ENCODE data around the gene PKP3. TPM values are rescaled to one million over a fixed set of nuclear protein-coding genes. Genes with fewer than 3 reads are reported as not detected.
"Not testable (repeated sequence)": the region's sequence is repeated elsewhere in the genome, so short reads cannot be mapped to it uniquely, and the experiment has no call there.

The PKP3 gene
- total RNA-seq, 6 donors from 2014 or later, result 33.4 to 86.3 (median 55.2) TPM

DNA sequence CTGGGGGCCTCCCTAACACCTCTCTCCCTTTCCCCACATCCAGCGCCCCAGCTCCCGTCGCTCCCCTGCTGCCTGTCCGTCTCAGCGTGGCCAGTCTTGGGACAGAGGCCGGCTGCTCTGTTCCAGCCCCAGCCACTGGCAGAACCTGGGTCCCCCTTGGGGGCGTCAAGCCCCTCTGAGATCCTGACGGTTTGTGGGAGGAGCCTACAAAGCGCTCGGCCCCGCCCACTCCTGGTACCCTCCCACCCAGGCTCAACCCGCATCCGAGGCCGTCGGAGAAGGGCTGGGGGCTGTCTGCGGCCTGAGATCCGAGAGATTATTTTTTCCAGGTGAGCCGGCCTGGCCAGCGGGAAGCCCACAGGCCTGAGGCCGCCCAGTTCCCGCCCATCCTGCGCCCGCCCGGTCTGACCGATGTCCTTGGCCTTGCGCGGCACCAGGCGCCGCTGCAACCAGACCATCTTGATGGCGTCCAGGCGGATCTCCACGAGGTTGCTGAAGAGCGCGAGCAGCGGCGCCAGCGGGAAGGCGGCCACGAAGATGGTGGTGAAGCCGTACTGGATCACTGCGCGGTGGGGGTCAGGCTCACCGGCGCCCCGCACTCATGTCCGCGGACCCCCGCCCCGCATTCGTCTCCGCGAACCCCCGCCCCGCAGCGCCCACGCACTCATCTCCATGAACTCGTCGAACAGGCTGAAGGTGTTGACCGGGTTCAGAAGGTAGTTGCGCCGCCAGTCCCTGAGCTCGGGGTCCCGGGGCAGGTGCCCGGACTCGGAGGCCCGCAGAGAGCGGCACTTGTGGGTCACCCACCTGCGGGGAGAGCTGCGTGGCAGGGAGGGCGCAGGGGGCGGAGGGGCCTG is 26.3 kb downstream of the PKP3 start:
- Histone ChIP-seq H3K4me1 (peaks cover 11 to 28% (median 22%) of the 10 kb centered on the region in 4 donors), H3K9me3 (no peaks in the 10 kb centered on the region), H3K36me3 (no peaks in the 10 kb centered on the region), H3K4me3 (no peak overlapping the region), H3K27me3 (no peaks in the 10 kb centered on the region), H3K27ac (no peak overlapping the region)
- TF ChIP-seq POLR2AphosphoS5 (IDR thresholded peaks at IDR 0.05), result no peak
- no peak for TF ChIP-seq POLR2A (IDR thresholded peaks at IDR 0.05)
- TF ChIP-seq, protein P1, sequence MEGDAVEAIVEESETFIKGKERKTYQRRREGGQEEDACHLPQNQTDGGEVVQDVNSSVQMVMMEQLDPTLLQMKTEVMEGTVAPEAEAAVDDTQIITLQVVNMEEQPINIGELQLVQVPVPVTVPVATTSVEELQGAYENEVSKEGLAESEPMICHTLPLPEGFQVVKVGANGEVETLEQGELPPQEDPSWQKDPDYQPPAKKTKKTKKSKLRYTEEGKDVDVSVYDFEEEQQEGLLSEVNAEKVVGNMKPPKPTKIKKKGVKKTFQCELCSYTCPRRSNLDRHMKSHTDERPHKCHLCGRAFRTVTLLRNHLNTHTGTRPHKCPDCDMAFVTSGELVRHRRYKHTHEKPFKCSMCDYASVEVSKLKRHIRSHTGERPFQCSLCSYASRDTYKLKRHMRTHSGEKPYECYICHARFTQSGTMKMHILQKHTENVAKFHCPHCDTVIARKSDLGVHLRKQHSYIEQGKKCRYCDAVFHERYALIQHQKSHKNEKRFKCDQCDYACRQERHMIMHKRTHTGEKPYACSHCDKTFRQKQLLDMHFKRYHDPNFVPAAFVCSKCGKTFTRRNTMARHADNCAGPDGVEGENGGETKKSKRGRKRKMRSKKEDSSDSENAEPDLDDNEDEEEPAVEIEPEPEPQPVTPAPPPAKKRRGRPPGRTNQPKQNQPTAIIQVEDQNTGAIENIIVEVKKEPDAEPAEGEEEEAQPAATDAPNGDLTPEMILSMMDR (IDR thresholded peaks at IDR 0.05), result no peak
- no peak for TF ChIP-seq EP300 (IDR thresholded peaks at IDR 0.05)
- no peak for ATAC-seq (ENCODE audit: low FRiP score in 2 of 2)
- 61 to 81% methylated on average over 28 to 45 of the region's 71 CpGs for WGBS, 2 donors
- DNase-seq, result peak in 1 of 2 donors; percentile 84

DNA sequence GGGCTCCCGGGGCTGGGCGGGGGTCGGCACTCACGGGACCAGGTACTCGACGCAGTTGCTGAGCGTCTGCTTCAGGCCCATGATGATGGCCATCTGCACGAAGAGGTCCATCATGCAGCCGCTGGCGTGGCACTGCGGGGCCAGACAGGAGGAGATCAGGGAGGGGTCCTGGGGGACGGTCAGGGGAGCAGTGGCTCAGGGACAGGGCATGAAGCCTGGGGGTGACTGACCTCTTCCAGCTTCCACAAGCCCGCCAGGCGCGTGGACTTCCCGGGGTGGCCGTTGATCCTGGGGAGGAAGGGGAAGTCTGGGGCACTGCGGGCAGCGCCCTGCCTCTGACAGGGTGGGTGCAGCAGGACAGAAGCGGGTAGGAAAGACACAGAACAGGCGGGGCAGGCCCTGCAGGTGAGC is 26.9 kb downstream of the PKP3 start:
- 78 to 95% methylated on average over 11 to 19 of the region's 21 CpGs for WGBS, 2 donors
- Histone ChIP-seq H3K4me1 (peaks cover 5 to 21% (median 16%) of the 10 kb centered on the region in 4 donors), H3K27me3 (no peaks in the 10 kb centered on the region), H3K36me3 (no peaks in the 10 kb centered on the region), H3K4me3 (no peak overlapping the region), H3K9me3 (no peaks in the 10 kb centered on the region), H3K27ac (no peak overlapping the region)
- TF ChIP-seq POLR2AphosphoS5 (IDR thresholded peaks at IDR 0.05) (no peak), EP300 (IDR thresholded peaks at IDR 0.05) (no peak), POLR2A (IDR thresholded peaks at IDR 0.05) (no peak)
- TF ChIP-seq, protein P1 (IDR thresholded peaks at IDR 0.05), result no peak
- ATAC-seq (ENCODE audit: low FRiP score in 2 of 2) (no peak), DNase-seq (peak in 1 of 2 donors; percentile 76)

DNA sequence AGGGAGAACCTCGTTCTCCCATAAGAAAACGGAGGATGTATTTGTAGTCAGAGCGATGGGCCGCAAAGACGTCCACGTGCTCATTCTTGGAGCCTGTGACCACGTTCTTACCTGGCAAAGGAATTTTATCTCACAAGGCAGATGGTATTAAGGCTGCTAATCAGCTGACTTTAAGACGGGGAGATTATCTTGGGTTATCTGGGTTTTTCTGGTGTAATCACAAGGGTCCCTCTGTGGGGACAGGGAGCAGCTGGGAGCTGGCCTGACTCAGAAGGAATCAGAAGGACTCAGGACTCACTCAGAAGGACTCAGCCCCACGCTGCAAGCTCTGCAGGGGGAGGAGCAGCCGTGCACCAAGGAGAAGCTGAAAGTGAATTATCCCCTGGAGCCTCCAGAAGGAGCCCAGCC is 28.2 kb downstream of the PKP3 start:
- Histone ChIP-seq H3K27ac (no peak overlapping the region), H3K27me3 (no peaks in the 10 kb centered on the region), H3K4me3 (no peak overlapping the region), H3K36me3 (no peaks in the 10 kb centered on the region), H3K9me3 (no peaks in the 10 kb centered on the region), H3K4me1 (peaks cover 0 to 9% (median 7%) of the 10 kb centered on the region in 4 donors)
- 76 to 90% methylated on average over 9 to 10 of the region's 10 CpGs for WGBS, 2 donors
- no peak for ATAC-seq (ENCODE audit: low FRiP score in 2 of 2)
- DNase-seq, result no peak
- TF ChIP-seq, protein P1 (IDR thresholded peaks at IDR 0.05), result no peak
- TF ChIP-seq POLR2AphosphoS5 (IDR thresholded peaks at IDR 0.05) (no peak), EP300 (IDR thresholded peaks at IDR 0.05) (no peak), POLR2A (IDR thresholded peaks at IDR 0.05) (no peak)

DNA sequence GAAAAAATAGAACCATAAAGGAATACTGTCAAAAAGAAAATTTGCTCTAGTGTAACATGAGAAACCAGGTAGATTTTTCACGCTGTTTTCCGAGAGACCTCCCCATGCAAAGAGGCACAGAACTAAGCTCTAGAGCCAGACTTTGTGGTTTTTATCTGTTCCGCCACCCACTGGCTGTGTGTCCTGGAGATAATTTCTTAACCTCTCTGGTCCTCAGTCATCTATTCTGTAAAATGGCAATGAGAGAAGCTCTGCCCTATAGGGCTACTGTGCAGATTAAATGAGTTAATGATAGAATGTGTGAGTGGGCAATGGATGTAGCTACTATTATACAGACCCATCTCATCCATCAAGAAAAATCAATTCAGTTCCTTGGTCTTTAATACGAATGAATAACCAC is 30.2 kb downstream of the PKP3 start:
- H3K27ac ChIP-seq, result no peak overlapping the region
- ATAC-seq (ENCODE audit: low FRiP score in 2 of 2) (no peak), DNase-seq (no peak)
- 92 to 93% methylated on average over 4 of the region's 4 CpGs for WGBS, 2 donors
- H3K27me3 ChIP-seq, result no peaks in the 10 kb centered on the region
- no peak overlapping the region for H3K4me3 ChIP-seq
- no peaks in the 10 kb centered on the region for H3K4me1 ChIP-seq
- no peaks in the 10 kb centered on the region for H3K36me3 ChIP-seq
- TF ChIP-seq, protein P1 (IDR thresholded peaks at IDR 0.05), result no peak
- TF ChIP-seq POLR2AphosphoS5 (IDR thresholded peaks at IDR 0.05), result no peak
- TF ChIP-seq EP300 (IDR thresholded peaks at IDR 0.05), result no peak
- TF ChIP-seq POLR2A (IDR thresholded peaks at IDR 0.05), result no peak
- H3K9me3 ChIP-seq, result no peaks in the 10 kb centered on the region

DNA sequence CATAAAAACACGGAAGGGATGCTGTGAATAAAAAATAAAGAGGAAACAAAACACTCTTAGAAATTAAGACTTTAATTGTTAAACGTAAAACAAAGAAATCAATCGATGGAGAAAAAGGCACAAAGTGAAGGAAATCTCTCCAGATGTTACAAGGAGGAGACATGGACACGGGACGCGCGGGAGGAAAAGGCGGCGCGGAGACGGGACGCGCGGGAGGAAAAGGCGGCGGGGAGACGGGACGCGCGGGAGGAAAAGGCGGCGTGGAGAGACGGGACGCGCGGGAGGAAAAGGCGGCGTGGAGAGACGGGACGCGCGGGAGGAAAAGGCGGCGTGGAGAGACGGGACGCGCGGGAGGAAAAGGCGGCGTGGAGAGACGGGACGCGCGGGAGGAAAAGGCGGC is 30.8 kb downstream of the PKP3 start:
- not testable (repeated sequence) for H3K27me3 ChIP-seq
- 62 to 63% methylated on average over 25 to 40 of the region's 45 CpGs for WGBS, 2 donors
- DNase-seq, result peak in 1 of 2 donors; percentile 60

More for the DNA sequence above, 30.8 kb downstream of the PKP3 start:
- H3K4me1 ChIP-seq; H3K36me3 ChIP-seq; H3K27ac ChIP-seq; ATAC-seq (ENCODE audit: low FRiP score in 2 of 2); H3K9me3 ChIP-seq; H3K4me3 ChIP-seq: not testable (repeated sequence)

Data from upper lobe of left lung (tissue), 6 donors.